Activated CD8-positive, alpha-beta memory T cell treated with anti-CD3 and anti-CD28 coated beads for 4 hours (primary cell): ENCODE data around the gene ARL3.
A peak's percentile ranks its signal among the peaks of the same experiment; 100 is the strongest.
"Not testable (repeated sequence)": the region's sequence is repeated elsewhere in the genome, so short reads cannot be mapped to it uniquely, and the experiment has no call there.

Experiments
- DNase-seq, 2 donors: peaks; one replicate each; pipeline ENCODE4 v3.0.0-alpha.2; 2020; ENCODE audit warnings: low read depth in 2 of 2

Gene ARL3

GRCh38 chr10:102673819-102674511 is 40.2 kb downstream of the ARL3 start:
- peak; percentile 19 to 40 for DNase-seq

DNA sequence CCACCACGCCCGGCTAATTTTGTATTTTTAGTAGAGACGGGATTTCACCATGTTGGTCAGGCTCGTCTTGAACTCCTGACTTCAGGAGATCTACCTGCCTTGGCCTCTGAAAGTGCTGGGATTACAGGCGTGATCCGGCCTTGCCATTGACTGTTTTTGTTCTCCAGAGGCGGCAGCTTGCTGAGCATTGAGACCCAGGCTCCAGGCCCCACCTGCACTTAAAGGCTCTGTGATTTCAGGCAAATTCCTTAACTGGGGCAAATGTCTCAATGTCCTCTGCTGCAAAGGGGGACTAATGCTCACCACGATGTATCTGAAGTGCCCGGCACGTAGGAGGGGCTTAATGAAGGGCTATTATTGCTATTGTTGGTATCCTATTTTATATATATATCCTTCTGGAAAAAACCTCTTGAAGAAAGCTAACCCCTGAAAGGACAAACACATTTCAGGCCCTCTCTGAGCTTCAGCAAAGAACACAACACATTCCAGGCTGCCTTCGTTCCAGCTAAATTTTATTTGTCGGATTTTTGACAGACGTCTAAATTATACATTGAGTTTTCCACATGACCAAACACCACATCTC is 40.9 kb downstream of the ARL3 start:
- no peak for DNase-seq

DNA sequence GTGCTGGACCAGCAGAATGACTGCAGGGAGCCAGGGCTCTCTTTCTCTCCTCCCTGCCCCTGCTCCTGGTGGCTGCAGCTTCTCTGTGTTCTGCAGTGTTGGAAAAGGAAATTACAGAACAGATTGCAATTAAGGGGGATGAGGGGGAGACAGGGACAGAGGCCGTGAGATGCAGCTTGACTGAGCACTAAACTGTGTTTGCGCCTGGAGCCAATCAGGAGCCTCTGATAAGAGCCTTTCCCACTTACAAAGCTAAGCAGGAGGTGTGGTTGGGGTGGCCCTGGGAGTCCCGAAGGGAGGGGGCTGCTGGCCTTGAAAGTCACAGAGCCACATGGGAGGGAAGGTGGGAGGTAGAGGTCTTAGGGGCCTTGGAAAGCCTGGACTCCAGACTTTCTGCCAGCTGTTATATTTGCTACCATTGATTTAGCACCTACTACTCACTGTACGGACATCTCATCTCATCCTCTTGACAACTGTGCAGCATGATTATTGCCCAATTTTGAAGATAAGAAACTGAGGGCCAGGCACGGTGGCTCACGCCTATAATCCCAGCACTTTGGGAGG is 43.2 kb downstream of the ARL3 start:
- DNase-seq, result no peak

- DNase-seq, result no peak
These were observed 44.0 kb downstream of the ARL3 start for GRCh38 chr10:102670065-102670670.

DNA sequence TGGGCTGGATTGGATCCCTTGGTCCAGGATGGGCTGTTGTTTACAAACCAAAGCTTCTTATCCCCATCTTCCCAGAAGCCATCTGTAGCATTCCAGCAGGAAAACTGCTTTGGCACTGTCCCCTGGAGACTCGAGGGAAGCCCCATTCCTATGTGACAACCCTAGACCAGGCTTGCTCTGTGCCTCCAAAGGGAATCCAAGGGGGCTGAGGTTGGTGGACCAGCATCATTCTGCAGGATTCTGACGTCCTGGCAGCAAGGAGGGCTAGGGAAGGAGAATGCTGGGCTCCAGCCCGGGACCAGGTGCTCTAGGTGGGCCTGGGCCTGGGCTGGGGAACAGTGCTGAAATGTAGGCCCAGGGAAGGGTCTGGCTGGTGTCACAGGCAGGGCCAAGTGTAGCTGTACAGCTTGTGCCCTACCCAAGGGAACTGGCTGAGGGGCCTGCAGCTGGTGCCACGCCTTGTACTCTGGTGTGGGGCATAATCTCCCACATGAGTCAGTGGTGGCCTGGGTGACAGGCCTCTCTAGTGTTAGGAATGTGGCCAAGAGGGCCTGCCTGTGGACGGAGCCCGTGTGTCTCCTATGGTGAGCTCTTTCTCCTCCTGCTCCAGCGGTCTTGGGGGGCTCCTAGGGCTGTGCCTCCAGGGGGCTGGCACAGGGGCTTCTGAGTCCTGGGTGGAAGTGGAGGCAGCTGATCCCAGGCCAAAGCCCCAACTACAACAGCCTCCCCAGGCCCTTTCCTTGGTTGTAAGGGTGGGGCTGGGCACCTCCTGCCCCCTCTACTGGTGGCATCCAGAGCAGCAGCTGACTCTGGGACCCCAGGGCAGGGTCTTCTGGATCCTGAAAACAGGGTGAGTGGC is 44.8 kb downstream of the ARL3 start:
- no peak for DNase-seq

GRCh38 chr10:102668326-102669107 is 45.7 kb downstream of the ARL3 start:
- no peak for DNase-seq

DNA sequence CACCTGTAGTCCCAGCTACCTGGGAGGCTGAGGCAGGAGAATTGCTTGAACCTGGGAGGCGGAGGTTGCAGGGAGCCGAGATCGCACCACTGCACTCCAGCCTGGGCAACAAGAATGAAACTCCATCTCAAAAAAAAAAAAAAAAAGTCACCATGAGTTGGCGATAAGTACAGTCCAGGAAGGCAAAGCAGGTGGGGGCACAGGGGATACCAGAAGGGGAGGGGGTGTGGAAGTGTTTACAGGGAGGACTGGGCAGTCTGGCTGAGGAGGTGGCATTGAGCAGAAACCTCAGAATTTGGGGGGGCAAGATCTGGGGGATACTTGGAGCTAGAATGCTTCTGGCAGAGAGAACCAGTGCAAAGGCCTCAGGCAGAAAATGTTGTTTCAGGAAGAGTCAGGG is 46.8 kb downstream of the ARL3 start:
- DNase-seq, result not testable (repeated sequence)

DNA sequence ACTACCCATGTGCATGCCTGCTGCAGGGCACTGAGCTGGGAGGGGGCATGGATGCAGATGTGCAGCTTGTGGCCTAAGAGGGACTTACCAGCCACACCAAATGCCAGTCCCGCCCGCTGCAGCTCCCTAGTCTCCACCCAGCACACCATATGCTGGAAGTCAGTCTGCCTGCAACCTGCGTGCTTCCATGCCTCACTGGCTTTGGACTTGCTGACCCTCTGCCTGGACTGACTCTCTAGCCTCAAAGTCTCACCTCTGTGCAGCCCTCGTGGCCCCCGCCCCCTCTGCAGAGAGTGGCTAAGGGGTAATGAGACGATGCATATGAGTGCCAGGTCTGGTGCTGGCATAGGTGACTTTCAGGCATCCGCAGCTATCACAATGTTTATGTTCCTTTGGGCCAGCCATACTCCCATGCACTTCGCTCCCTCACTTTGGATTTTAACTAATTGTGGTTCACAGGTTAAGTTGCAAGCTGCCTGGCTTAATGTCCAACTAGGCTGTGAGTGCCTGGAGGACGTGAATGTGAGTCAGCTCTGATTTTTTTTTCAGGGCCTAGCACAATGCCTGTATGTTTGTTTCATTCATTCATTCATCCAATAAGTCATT is 48.2 kb downstream of the ARL3 start:
- DNase-seq, result no peak

DNA sequence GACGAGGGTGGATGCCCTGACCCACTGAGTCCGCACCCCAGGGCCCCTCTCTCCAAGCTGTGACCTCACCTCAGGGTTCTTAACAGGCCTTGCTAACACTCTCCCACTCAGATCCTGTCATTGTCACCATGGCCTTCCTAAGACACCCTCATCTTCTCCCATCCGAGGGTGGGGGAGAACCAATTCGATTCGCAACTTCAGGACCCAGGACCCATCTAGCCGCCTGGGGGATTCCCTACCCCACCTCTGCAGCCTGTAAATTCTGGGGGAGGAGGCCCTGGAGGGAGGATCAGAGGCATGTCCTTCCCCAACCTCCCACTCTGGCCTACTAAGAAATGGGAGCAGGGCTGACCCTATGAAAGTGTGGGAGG is 52.6 kb downstream of the ARL3 start:
- DNase-seq, result no peak

GRCh38 chr10:102660888-102661657 is 53.1 kb downstream of the ARL3 start:
- DNase-seq, result no peak

- no peak for DNase-seq
These were observed 55.4 kb downstream of the ARL3 start for GRCh38 chr10:102658802-102659201.

DNA sequence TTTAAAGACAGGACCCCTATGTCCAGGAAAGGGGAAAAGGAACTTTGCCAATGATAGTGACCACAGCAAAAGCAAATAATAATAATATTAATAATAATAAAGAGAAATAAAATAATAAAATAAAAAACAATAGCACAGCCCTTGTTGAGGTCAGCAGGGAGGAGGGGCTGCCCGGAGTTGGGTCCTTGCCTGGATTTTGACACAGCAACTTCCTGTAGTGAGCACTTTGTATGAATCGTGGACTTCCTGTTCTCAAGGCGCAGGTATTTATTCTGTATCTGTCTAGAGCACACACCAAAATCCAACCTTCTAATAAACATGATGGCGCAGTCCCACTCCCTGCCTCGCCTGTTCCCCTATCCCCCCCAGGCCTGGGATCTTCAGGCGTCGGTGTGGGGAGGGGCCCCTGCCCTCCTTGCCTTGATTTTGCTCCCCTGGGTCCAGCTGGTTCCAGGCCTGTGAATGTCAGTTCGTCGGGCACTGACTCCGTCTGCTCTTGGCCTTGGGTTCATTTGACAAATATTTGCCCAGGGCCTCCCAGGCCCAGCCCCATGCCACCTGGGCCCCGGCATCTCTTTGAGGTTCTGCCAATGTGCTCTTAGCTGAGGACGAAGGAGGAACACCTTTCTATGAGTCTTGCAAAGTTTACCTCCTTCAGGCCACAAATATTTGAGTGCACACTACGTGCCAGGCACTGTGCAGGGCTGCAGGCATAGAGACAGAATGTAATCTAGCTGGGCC is 56.0 kb downstream of the ARL3 start:
- no peak for DNase-seq

GRCh38 chr10:102657451-102657850 is 56.7 kb downstream of the ARL3 start:
- DNase-seq, result no peak

DNA sequence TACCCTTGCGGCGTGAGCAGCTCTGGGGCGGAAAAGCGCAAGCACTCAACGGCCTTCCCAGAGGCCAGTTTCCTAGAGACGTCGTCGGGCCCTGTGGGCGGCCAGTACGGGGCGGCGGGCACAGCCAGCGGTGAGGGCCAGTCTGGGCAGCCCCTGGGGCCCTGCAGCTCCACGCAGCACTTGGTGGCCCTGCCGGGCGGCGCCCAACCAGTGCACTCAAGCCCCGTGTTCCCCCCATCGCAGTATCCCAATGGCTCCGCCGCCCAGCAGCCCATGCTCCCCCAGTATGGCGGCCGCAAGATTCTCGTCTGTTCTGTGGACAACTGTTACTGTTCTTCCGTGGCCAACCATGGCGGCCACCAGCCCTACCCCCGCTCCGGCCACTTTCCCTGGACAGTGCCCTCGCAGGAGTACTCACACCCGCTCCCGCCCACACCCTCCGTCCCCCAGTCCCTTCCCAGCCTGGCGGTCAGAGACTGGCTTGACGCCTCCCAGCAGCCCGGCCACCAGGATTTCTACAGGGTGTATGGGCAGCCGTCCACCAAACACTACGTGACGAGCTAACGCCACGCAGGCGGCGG is 57.3 kb downstream of the ARL3 start:
- DNase-seq, result no peak

GRCh38 chr10:102656026-102656425 is 58.2 kb downstream of the ARL3 start:
- no peak for DNase-seq

DNA sequence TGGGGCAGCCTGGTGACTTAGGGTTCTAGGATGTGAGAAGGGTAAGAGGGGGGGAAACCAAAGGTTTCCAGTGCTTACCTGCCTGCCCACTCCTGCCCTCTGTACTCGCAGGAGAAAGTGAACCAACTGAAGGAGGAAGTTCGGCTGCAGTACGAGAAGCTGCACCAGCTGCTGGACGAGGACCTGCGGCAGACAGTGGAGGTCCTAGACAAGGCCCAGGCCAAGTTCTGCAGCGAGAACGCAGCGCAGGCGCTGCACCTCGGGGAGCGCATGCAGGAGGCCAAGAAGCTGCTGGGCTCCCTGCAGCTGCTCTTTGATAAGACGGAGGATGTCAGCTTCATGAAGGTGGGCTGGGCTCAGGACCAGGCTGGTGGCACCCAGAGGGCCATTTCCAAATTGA is 59.2 kb downstream of the ARL3 start:
- DNase-seq, result no peak

GRCh38 chr10:102654566-102654965 is 59.6 kb downstream of the ARL3 start:
- no peak for DNase-seq

DNA sequence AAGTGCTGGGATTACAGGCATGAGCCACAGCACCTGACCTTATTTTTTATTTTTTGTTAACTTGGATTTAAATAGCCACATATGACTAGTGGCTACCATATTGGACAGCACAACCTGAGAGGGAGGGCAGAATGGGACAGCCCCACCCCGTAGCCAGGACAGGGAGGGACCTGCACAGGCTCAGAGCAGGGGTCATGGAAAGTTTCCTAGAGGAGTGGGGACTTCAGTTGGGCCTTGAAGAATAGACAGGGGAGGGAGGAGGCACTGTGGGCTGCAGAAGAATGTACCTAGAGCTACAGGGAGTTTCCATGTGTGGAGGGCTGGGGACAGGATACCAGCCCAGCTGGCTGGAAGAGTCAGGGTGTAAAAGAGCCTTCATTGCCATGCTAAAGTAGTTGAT is 61.1 kb downstream of the ARL3 start:
- no peak for DNase-seq
